ENCODE measurements around the gene CACNA1D.

DNA sequence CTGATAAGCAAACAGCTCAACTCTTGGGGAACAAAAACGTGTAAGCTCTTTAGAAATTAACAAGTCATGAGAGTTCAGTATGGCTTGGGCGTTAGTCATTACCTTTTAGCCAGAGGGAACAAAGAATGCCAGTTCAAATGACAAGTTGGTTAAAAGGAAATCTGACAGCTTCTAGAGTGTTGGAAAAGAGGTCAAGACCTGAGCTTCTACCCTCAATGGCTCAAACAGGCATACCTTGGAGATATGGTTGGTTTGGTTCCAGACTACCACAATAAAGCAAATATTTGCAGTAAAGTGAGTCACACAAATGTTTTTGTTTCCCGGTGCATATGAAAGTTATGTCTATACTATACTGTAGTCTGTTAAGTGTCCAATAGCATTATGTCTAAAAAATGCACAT, 136.1 kb downstream of the CACNA1D start:
- TF ChIP-seq EZH2 (IDR thresholded peaks at IDR 0.05; ENCODE audit: low read length) = no peak
- TF ChIP-seq, protein P1, sequence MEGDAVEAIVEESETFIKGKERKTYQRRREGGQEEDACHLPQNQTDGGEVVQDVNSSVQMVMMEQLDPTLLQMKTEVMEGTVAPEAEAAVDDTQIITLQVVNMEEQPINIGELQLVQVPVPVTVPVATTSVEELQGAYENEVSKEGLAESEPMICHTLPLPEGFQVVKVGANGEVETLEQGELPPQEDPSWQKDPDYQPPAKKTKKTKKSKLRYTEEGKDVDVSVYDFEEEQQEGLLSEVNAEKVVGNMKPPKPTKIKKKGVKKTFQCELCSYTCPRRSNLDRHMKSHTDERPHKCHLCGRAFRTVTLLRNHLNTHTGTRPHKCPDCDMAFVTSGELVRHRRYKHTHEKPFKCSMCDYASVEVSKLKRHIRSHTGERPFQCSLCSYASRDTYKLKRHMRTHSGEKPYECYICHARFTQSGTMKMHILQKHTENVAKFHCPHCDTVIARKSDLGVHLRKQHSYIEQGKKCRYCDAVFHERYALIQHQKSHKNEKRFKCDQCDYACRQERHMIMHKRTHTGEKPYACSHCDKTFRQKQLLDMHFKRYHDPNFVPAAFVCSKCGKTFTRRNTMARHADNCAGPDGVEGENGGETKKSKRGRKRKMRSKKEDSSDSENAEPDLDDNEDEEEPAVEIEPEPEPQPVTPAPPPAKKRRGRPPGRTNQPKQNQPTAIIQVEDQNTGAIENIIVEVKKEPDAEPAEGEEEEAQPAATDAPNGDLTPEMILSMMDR (optimal IDR thresholded peaks at IDR 0.05 in 1 of 3, IDR thresholded peaks at IDR 0.05 in 1 of 3, conservative IDR thresholded peaks at IDR 0.05 in 1 of 3; ENCODE audit: extremely low read depth in 1 of 3, insufficient read depth in 2 of 3, low read length in 3 of 3) = no peak
